ENCODE measurements around the gene PDIA6.

DNA sequence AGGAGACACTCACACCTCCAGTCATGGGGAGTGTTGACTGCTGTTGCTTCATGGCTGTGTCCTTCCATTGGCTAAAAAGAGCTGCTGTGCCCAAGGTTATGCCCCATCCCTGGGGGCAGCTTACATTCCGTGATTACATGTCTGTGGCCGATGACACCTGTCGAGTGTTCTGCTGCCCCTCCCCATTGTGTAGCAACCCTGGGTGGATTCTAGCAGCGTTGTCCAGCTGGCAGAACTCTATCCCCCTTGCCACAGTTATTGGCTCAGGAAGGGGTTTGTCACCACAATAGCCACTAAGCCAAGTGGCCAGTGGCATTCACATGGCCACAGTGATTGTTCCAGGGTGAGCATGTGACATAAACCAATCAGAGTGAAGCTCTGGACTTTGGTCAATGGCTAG, 11.6 kb upstream of the PDIA6 start:
- TF ChIP-seq, protein P1, sequence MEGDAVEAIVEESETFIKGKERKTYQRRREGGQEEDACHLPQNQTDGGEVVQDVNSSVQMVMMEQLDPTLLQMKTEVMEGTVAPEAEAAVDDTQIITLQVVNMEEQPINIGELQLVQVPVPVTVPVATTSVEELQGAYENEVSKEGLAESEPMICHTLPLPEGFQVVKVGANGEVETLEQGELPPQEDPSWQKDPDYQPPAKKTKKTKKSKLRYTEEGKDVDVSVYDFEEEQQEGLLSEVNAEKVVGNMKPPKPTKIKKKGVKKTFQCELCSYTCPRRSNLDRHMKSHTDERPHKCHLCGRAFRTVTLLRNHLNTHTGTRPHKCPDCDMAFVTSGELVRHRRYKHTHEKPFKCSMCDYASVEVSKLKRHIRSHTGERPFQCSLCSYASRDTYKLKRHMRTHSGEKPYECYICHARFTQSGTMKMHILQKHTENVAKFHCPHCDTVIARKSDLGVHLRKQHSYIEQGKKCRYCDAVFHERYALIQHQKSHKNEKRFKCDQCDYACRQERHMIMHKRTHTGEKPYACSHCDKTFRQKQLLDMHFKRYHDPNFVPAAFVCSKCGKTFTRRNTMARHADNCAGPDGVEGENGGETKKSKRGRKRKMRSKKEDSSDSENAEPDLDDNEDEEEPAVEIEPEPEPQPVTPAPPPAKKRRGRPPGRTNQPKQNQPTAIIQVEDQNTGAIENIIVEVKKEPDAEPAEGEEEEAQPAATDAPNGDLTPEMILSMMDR (IDR thresholded peaks at IDR 0.05; ENCODE audit: low read depth, low read length): no peak
- TF ChIP-seq EZH2phosphoT487 (IDR thresholded peaks at IDR 0.05; ENCODE audit: low read depth): no peak

Measured in OCI-LY3 (cell line).